Mesendoderm (in vitro differentiated cells): Measurements from ENCODE around the gene NUP62.

ENCODE experiments used
- DNase-seq: peaks from one replicate; pipeline ENCODE4 v3.0.0; 2013
- H2AK5ac ChIP-seq: 2 replicates; pipeline ENCODE4 v1.6.1; 2013; ENCODE audit warnings: low read length, inconsistent platforms
- H2BK120ac ChIP-seq: 2 replicates; pipeline ENCODE4 v1.6.1; 2013; ENCODE audit warnings: low read depth, mild to moderate bottlenecking, low read length, moderate library complexity, mixed read lengths
- H2BK15ac ChIP-seq: replicated peaks from 2 replicates; pipeline ENCODE4 v1.6.1; 2013; ENCODE audit warnings: low read depth, mild to moderate bottlenecking, moderate library complexity
- H2BK5ac ChIP-seq: 2 replicates; pipeline ENCODE4 v1.6.1; 2013; ENCODE audit warnings: low read length, inconsistent platforms
- H3K18ac ChIP-seq: 2 replicates; pipeline ENCODE4 v1.6.1; 2013; ENCODE audit warnings: mild to moderate bottlenecking, low read length, mixed read lengths
- H3K23ac ChIP-seq: one replicate; pipeline ENCODE4 v1.6.1; 2013; ENCODE audit warnings: low read length
- H3K27ac ChIP-seq: 2 replicates; pipeline ENCODE4 v1.5.1; 2013; ENCODE audit warnings: low read depth, mild to moderate bottlenecking, inconsistent platforms, low read length, moderate library complexity
- H3K27me3 ChIP-seq: 2 replicates; pipeline ENCODE4 v1.6.1; 2013; ENCODE audit warnings: low read length, control low read depth, mild to moderate bottlenecking, inconsistent platforms; ENCODE audit not compliant: insufficient read depth, poor library complexity
- H3K36me3 ChIP-seq: 2 replicates; pipeline ENCODE4 v1.6.1; 2013; ENCODE audit warnings: low read length, inconsistent platforms; ENCODE audit not compliant: control insufficient read depth, insufficient read depth
- H3K4ac ChIP-seq: one replicate; pipeline ENCODE4 v1.6.1; 2013; ENCODE audit warnings: low read depth, mild to moderate bottlenecking, low read length, moderate library complexity
- H3K4me1 ChIP-seq: 2 replicates; pipeline ENCODE4 v1.6.1; 2013; ENCODE audit warnings: low read depth, low read length, inconsistent platforms; ENCODE audit not compliant: control insufficient read depth
- H3K4me2 ChIP-seq: 2 replicates; pipeline ENCODE4 v1.6.1; 2013; ENCODE audit warnings: low read length
- H3K4me3 ChIP-seq: 2 replicates; pipeline ENCODE4 v1.5.1; 2013; ENCODE audit warnings: mild to moderate bottlenecking, low read length
- H3K56ac ChIP-seq: one replicate; pipeline ENCODE4 v1.6.1; 2013; ENCODE audit warnings: low read length
- H3K79me1 ChIP-seq: 2 replicates; pipeline ENCODE4 v1.6.1; 2013; ENCODE audit warnings: low read length, inconsistent platforms
- H3K79me2 ChIP-seq: 2 replicates; pipeline ENCODE4 v1.6.1; 2013; ENCODE audit warnings: mild to moderate bottlenecking, low read length; ENCODE audit not compliant: control insufficient read depth, insufficient read depth
- H3K9ac ChIP-seq: 2 replicates; pipeline ENCODE4 v1.6.1; 2013; ENCODE audit warnings: low read length, inconsistent platforms
- H4K5ac ChIP-seq: one replicate; pipeline ENCODE4 v1.6.1; 2013; ENCODE audit warnings: low read length
- H4K8ac ChIP-seq: one replicate; pipeline ENCODE4 v1.6.1; 2013; ENCODE audit warnings: low read depth, mild to moderate bottlenecking, control low read depth, low read length, moderate library complexity
- WGBS: extraction: QIAGEN DNeasy Blood & Tissue Kit; methylation state at CpG from one replicate; pipeline ENCODE4 v1.1.7; 2013; ENCODE audit warnings: low lambda C conversion rate, missing lambda C conversion rate; ENCODE audit not compliant: insufficient coverage; ENCODE audit errors: extremely low coverage; 5-methylcytosine and 5-hydroxymethylcytosine counted together

The NUP62 gene

DNA sequence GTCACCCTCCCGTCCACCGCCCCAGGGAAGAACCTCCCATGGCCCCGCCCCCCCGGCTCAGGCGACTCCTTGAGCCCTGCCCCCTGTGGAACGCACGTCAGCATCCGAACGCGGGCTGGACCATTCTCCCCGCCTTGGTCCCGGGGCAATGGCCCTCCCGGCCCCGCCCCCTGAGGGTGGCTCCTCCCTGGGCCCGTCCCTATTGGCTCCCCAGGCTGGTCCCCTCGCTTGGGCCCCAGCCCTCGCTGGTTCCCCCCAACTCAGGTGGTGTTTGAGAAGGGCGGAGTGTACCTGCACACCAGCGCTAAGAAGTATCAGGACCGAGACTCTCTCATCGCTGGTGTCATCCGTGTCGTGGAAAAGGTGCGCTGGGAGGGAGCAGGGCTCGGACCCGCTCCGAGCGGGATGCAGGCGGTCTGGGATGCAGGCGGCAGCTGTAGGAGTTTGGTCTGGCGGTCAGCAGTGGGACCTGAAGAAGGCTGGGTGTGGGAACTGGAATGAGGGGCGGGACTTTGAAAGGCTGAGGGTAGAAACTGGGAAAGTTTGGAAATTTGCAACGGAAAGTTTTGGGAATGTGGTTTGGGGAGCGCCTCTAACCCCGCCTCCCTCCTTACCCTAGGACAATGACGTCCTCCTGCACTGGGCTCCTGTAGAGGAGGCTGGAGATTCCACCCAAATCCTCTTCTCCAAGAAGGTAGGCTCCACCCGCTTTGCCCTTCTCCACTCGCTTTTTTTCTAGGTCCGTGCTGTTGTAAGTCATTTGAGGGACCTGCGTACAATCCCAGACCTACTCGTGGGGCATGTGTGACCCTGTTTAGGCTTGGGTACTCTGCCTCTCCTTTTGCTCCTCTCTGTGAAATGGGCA is 51.2 kb downstream of the NUP62 start:
- H3K4me1 ChIP-seq: peaks cover 4% of the 10 kb centered on the region
- H3K18ac ChIP-seq: peak overlapping the region; percentile 69
- no CpG with 5 or more reads among the region's 41 CpGs for WGBS
- H3K79me1 ChIP-seq: peaks cover 18% of the 10 kb centered on the region
- peak overlapping the region; percentile 32 for H2BK5ac ChIP-seq
- H3K4me2 ChIP-seq: peak overlapping the region; percentile 64
- H3K4me3 ChIP-seq: peak overlapping the region; percentile 84
- H3K79me2 ChIP-seq: peaks cover 16% of the 10 kb centered on the region
- no peak overlapping the region for H4K5ac ChIP-seq
- no peaks in the 10 kb centered on the region for H3K27me3 ChIP-seq
- DNase-seq: peak; percentile 99
- H2BK120ac ChIP-seq: no peak overlapping the region
- peak overlapping the region; percentile 96 for H3K56ac ChIP-seq
- H3K23ac ChIP-seq: no peak overlapping the region
- peak overlapping the region; percentile 61 for H2AK5ac ChIP-seq
- H3K36me3 ChIP-seq: peaks cover under 1% of the 10 kb centered on the region
- peak overlapping the region; percentile 84 for H3K27ac ChIP-seq
- H2BK15ac ChIP-seq: no peak overlapping the region
- peak overlapping the region; percentile 87 for H3K9ac ChIP-seq
- no peak overlapping the region for H4K8ac ChIP-seq
- H3K4ac ChIP-seq: no peak overlapping the region

DNA sequence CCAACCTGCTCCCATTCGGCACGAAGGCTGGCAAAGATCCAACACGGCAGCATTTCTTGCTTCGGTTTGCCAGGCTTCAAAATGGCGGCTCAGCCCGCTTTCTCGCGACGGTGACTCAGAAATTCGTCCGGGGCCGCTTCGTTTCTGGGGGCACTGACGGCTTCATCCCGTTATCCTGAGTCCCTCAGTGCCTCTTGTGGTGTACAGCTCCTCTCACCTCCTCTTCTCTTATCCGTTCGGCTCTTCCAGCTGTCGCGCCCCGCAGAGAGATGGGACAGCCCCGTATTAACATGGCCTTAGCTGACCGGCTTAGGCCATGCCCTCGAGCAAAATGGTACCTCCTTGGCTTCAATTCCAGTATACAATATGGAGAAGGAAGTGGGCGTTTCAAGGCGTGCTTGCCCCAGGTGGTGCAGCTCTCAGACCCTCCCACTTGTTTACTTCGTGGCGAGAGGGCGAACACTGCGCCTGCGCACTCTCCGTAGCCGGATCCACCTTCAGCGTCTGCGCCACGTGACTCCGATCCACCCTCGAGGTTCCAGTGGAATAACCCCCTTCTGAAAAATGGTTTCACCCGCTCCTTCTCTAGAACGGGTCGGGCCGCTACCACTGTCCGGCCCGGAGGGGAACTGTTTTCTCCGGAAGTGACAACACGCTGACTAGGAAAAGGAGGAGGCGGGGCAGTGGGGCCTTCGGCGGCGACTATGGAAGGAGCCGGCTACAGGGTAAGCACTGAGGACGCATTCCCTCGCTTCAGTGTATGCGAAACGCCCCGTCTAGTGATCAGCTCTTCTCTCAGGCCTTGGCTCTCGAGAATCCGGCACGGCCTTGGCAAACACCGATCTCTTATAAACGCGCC is 52.1 kb downstream of the NUP62 start, which contains the start of the genes AKT1S1 and TBC1D17:
Gene AKT1S1 (minus strand): TSS at position 336 of the 859 bp plus-strand sequence. CDS start 4,060 bp downstream, outside the sequence.
Gene TBC1D17 (plus strand): TSS at position 683 of the 859 bp plus-strand sequence. CDS start 22 bp downstream, at position 705.
- Histone ChIP-seq H3K27ac (peak within 1 kb of the TSS; percentile 86), H3K4ac (peak within 1 kb of the TSS; percentile 60), H3K4me3 (peak within 1 kb of the TSS; percentile 84), H2BK15ac (no peak within 1 kb of the TSS), H3K9ac (peak within 1 kb of the TSS; percentile 94), H3K23ac (peak within 1 kb of the TSS; percentile 90), H3K4me1 (peaks cover 4% of the 10 kb centered on the region), H3K79me1 (peaks cover 18% of the 10 kb centered on the region), H2BK120ac (peak within 1 kb of the TSS; percentile 24), H3K36me3 (no peaks in the 10 kb centered on the region), H2AK5ac (peak within 1 kb of the TSS; percentile 61), H3K56ac (peak within 1 kb of the TSS; percentile 100), H3K18ac (peak within 1 kb of the TSS; percentile 72), H4K8ac (no peak within 1 kb of the TSS), H3K4me2 (peak within 1 kb of the TSS; percentile 91), H3K79me2 (peaks cover 16% of the 10 kb centered on the region), H4K5ac (peak within 1 kb of the TSS; percentile 97), H2BK5ac (peak within 1 kb of the TSS; percentile 99), H3K27me3 (no peaks in the 10 kb centered on the region)
- peak; percentile 100 for DNase-seq
- WGBS: no CpG with 5 or more reads among the region's 61 CpGs

DNA sequence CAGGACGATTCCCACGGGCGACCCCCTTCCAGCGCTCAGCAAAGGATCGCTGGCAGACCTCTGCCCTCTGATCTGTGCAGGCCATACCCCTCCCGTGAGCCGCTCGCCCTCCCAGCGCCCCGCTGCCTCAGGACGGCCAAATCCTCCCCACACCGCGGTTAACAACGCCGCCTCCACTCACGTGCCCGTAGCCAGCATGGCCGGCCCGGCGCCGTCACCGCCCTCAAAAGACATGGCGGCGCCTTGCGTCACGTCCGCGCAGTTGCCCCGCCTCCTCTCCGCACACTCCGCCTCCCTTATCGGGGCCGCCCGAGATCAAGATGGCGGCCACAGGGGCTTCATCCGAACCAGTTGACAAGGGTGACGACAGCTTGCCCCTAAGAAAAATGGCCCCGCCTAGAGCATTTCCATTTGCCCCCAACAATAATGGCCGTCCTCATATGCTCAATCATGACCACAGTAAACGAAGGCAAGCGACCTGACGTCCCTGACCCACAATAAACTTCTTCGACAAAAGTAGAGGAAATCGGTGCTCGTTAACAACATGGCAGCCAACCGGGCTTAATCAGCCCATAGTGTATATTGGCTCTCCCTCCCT is 52.8 kb downstream of the NUP62 start:
- H3K4me2 ChIP-seq: peak overlapping the region; percentile 91
- peak overlapping the region; percentile 90 for H3K23ac ChIP-seq
- H3K79me1 ChIP-seq: peaks cover 18% of the 10 kb centered on the region
- H2BK5ac ChIP-seq: peak overlapping the region; percentile 99
- peak overlapping the region; percentile 72 for H3K18ac ChIP-seq
- H3K9ac ChIP-seq: peak overlapping the region; percentile 94
- H2AK5ac ChIP-seq: no peak overlapping the region
- peak overlapping the region; percentile 100 for H3K56ac ChIP-seq
- peak overlapping the region; percentile 24 for H2BK120ac ChIP-seq
- peak overlapping the region; percentile 73 for H3K4me3 ChIP-seq
- no CpG with 5 or more reads among the region's 46 CpGs for WGBS
- peak; percentile 99 for DNase-seq
- peak overlapping the region; percentile 60 for H3K4ac ChIP-seq
- no peaks in the 10 kb centered on the region for H3K27me3 ChIP-seq
- H3K36me3 ChIP-seq: no peaks in the 10 kb centered on the region
- peaks cover 4% of the 10 kb centered on the region for H3K4me1 ChIP-seq
- H4K5ac ChIP-seq: peak overlapping the region; percentile 97
- no peak overlapping the region for H4K8ac ChIP-seq
- no peak overlapping the region for H2BK15ac ChIP-seq
- peaks cover 16% of the 10 kb centered on the region for H3K79me2 ChIP-seq
- peak overlapping the region; percentile 86 for H3K27ac ChIP-seq

- Histone ChIP-seq H3K4ac (peak overlapping the region; percentile 75), H2BK15ac (no peak overlapping the region), H3K27ac (peak overlapping the region; percentile 86), H3K9ac (peak overlapping the region; percentile 94), H2BK5ac (peak overlapping the region; percentile 67), H4K8ac (no peak overlapping the region), H2AK5ac (peak overlapping the region; percentile 20), H3K79me2 (peaks cover 16% of the 10 kb centered on the region), H3K56ac (peak overlapping the region; percentile 100), H3K4me3 (peak overlapping the region; percentile 73), H4K5ac (no peak overlapping the region), H3K27me3 (no peaks in the 10 kb centered on the region), H2BK120ac (peak overlapping the region; percentile 24), H3K4me2 (peak overlapping the region; percentile 52), H3K18ac (peak overlapping the region; percentile 72), H3K79me1 (peaks cover 18% of the 10 kb centered on the region), H3K36me3 (no peaks in the 10 kb centered on the region), H3K23ac (peak overlapping the region; percentile 90), H3K4me1 (peaks cover 4% of the 10 kb centered on the region)
- no CpG with 5 or more reads among the region's 28 CpGs for WGBS
- DNase-seq: peak; percentile 67
These were observed 53.4 kb downstream of the NUP62 start for GRCh38 chr19:49875857-49876421.

GRCh38 chr19:49875177-49875576 is 54.1 kb downstream of the NUP62 start:
- Histone ChIP-seq H4K5ac (no peak overlapping the region), H2AK5ac (no peak overlapping the region), H3K36me3 (no peaks in the 10 kb centered on the region), H3K4me3 (no peak overlapping the region), H4K8ac (no peak overlapping the region), H3K27me3 (no peaks in the 10 kb centered on the region), H3K18ac (no peak overlapping the region), H2BK120ac (no peak overlapping the region), H2BK15ac (no peak overlapping the region), H3K79me2 (peaks cover 16% of the 10 kb centered on the region), H3K4ac (no peak overlapping the region), H3K4me2 (peak overlapping the region; percentile 52), H3K56ac (peak overlapping the region; percentile 100), H3K4me1 (peaks cover 4% of the 10 kb centered on the region), H3K79me1 (peaks cover 15% of the 10 kb centered on the region), H2BK5ac (no peak overlapping the region), H3K27ac (no peak overlapping the region), H3K9ac (peak overlapping the region; percentile 94), H3K23ac (no peak overlapping the region)
- no CpG with 5 or more reads among the region's 4 CpGs for WGBS
- no peak for DNase-seq
